ENCODE data around the gene HOXA11. TPM values are rescaled to one million over a fixed set of nuclear protein-coding genes. Genes with fewer than 3 reads are reported as not detected.

The HOXA11 gene
- total and polyA plus RNA-seq, 8 donors: 5.2 TPM; not detected in 7

DNA sequence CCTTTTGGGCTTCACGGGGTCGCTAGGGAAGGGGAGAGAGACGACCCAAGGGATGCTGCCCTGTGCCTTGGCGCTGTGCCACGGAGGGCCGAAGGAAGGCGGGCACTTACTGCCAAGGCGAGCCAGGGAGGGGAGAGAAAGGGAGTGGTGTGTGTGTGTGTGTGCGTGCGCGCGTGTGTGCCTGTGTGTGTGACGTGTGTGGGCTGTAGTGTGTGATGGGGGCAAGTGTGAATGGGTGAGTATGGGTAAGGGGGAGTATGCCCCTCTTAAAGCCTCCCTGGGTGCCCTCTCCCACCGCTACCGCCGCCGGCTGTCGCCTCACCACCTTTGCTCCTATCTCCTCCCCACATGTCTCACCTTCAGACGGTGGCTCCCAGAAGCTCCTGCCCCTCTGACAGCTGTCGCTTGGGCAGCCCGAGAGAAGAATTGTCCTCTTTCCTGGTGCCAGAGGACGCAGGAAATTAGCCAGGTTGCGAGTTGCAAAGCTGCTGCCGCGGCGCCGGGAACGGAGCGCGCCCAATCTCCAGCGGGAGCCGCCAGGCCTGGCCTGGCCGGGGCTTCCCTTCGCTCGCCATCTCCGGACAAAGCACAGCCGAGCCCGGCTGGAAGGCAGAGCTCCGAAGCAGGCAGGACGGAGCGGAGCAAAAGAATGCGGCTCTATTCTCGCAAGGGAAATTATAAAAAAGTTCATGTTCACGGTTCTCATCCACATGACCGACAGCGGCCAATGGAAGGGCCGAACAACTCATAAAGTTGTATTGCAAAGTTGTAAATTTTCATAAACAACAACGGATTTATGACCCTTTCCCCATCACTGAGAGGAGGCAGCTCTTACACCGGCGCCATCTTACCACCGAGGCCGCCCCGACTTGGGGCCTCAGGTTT, 32.9 kb downstream of the HOXA11 start, which contains the start of gene HOXA3:
HOXA3 (minus strand) TSS at position 653 of the 885 bp plus-strand sequence. CDS start 41,943 bp downstream, outside the sequence.
- Histone ChIP-seq H3K27ac (peak within 1 kb of the TSS; percentile 72 to 99 (median 88)), H3K36me3 (no peaks in the 10 kb centered on the region), H3K9me3 (peaks cover 0 to 9% (median 0%) of the 10 kb centered on the region in 4 donors), H3K27me3 (peaks cover 10 to 100% (median 93%) of the 10 kb centered on the region in 3 donors), H3K4me3 (peak within 1 kb of the TSS; percentile 46 to 64 (median 52)), H3K4me1 (peaks cover 19 to 76% (median 65%) of the 10 kb centered on the region in 4 donors)
- WGBS, 5 donors: 6 to 26% (median 12%) methylated on average over 49 to 53 of the region's 53 CpGs
- peak in 2 of 3 donors; percentile 70 to 74 for TF ChIP-seq POLR2AphosphoS5 (IDR thresholded peaks at IDR 0.05)
- no peak for TF ChIP-seq EP300 (IDR thresholded peaks at IDR 0.05)
- no peak for TF ChIP-seq POLR2A (IDR thresholded peaks at IDR 0.05)
- TF ChIP-seq, protein P1, sequence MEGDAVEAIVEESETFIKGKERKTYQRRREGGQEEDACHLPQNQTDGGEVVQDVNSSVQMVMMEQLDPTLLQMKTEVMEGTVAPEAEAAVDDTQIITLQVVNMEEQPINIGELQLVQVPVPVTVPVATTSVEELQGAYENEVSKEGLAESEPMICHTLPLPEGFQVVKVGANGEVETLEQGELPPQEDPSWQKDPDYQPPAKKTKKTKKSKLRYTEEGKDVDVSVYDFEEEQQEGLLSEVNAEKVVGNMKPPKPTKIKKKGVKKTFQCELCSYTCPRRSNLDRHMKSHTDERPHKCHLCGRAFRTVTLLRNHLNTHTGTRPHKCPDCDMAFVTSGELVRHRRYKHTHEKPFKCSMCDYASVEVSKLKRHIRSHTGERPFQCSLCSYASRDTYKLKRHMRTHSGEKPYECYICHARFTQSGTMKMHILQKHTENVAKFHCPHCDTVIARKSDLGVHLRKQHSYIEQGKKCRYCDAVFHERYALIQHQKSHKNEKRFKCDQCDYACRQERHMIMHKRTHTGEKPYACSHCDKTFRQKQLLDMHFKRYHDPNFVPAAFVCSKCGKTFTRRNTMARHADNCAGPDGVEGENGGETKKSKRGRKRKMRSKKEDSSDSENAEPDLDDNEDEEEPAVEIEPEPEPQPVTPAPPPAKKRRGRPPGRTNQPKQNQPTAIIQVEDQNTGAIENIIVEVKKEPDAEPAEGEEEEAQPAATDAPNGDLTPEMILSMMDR (IDR thresholded peaks at IDR 0.05): no peak
- intact Hi-C loops (cut with DNase I; ENCODE audit: low total_unique reads): no loop called here
- peak in 1 of 2 donors; percentile 26 for DNase-seq

DNA sequence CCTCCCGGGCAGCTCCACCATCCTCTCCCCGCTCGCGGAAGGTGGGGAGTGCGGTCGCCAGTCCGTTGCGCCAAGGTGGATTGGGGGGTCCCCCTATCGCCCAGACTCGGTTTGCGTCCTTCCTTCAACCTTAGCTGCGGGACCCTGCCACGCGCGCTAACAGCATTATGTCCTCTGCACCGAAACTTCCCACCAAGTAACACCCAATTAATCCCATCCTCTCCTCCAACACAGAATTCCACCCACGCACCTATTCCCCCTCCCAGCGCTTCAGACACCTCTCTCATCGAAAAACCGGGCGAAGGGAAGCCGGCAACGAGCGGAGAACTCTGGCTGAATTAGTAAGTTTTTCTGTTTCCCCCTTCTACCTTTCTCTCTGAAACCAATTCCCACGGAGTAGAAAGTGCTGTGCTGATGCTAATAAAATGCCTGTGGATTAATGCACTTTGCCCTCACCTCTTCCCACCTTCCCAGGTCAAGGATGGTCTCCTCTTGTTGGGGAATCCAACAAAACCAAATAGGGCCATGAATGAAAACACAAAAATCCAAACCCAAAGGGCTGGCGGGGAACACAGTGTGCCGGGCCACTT, 33.6 kb downstream of the HOXA11 start:
- Histone ChIP-seq H3K4me3 (peak overlapping the region; percentile 46 to 64 (median 52)), H3K9me3 (peaks cover 0 to 9% (median 0%) of the 10 kb centered on the region in 4 donors), H3K27me3 (peaks cover 10 to 100% (median 93%) of the 10 kb centered on the region in 3 donors), H3K4me1 (peaks cover 20 to 74% (median 60%) of the 10 kb centered on the region in 4 donors), H3K36me3 (no peaks in the 10 kb centered on the region), H3K27ac (peak overlapping the region; percentile 72 to 99 (median 88))
- DNase-seq: no peak
- intact Hi-C loops (cut with DNase I; ENCODE audit: low total_unique reads): no loop called here
- 7 to 17% (median 9%) methylated on average over 20 to 27 of the region's 27 CpGs for WGBS, 5 donors
- TF ChIP-seq EP300 (IDR thresholded peaks at IDR 0.05): no peak
- TF ChIP-seq, protein P1 (IDR thresholded peaks at IDR 0.05): no peak
- no peak for TF ChIP-seq POLR2A (IDR thresholded peaks at IDR 0.05)
- no peak for TF ChIP-seq POLR2AphosphoS5 (IDR thresholded peaks at IDR 0.05)

DNA sequence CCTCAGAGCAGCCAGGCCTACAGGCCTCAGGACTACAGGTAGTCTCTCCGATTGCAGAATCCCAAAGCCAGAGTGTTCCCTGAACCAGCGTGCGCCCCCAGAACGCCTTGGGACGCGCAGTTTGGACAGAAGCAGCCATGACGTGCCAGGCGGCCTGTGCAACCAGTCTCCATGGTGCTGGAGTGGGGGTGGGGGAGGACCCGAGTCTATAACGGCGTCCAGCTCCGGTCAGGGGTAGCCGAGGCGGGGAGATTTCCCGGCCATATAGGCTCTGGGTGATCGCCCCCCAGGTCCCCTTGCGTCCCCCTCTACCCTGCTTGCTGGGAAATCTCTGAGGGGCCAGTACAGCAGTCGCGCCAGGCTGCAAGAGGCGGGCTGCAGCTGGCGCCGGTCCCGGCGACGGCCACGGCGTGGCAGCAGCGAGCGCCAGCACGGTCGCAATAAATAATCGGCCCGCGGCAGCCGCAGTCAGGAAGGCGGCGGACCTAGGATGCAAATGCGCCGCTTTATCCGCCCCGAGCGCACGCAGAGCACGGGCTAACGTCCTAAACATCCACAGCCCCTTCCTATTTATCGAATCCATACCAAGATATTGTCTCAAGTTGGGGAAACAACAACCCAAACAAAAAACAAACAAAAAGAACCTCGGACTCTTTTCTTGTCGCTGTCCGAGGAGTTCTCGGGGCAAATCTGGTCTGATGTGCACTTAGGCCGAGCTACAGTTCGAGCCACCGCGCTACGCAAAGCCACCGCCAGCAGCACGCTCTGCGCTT, 34.3 kb downstream of the HOXA11 start:
- H3K27me3 ChIP-seq: peaks cover 5 to 100% (median 89%) of the 10 kb centered on the region in 3 donors
- 2 to 6% (median 5%) methylated on average over 31 to 58 of the region's 58 CpGs for WGBS, 5 donors

More for the DNA sequence above, 34.3 kb downstream of the HOXA11 start:
- DNase-seq: peak; percentile 60 to 93
- intact Hi-C loops (cut with DNase I; ENCODE audit: low total_unique reads): no loop called here
- peak overlapping the region; percentile 72 to 99 (median 88) for H3K27ac ChIP-seq
- TF ChIP-seq POLR2AphosphoS5 (IDR thresholded peaks at IDR 0.05) (peak; percentile 71 to 79 (median 74)), EP300 (IDR thresholded peaks at IDR 0.05) (no peak), POLR2A (IDR thresholded peaks at IDR 0.05) (no peak)
- TF ChIP-seq, protein P1 (IDR thresholded peaks at IDR 0.05): peak in 5 of 7 experiments; percentile 33 to 86 (median 78)
- H3K36me3 ChIP-seq: no peaks in the 10 kb centered on the region
- peaks cover 0 to 9% (median 0%) of the 10 kb centered on the region in 4 donors for H3K9me3 ChIP-seq
- peak overlapping the region; percentile 46 to 64 (median 52) for H3K4me3 ChIP-seq
- H3K4me1 ChIP-seq: peaks cover 20 to 67% (median 53%) of the 10 kb centered on the region in 4 donors
